ENCODE measurements around the gene C1orf116.

GRCh38 chr1:207014728-207015127 lies 17.8 kb downstream of the C1orf116 start:
- TF ChIP-seq, protein P1, sequence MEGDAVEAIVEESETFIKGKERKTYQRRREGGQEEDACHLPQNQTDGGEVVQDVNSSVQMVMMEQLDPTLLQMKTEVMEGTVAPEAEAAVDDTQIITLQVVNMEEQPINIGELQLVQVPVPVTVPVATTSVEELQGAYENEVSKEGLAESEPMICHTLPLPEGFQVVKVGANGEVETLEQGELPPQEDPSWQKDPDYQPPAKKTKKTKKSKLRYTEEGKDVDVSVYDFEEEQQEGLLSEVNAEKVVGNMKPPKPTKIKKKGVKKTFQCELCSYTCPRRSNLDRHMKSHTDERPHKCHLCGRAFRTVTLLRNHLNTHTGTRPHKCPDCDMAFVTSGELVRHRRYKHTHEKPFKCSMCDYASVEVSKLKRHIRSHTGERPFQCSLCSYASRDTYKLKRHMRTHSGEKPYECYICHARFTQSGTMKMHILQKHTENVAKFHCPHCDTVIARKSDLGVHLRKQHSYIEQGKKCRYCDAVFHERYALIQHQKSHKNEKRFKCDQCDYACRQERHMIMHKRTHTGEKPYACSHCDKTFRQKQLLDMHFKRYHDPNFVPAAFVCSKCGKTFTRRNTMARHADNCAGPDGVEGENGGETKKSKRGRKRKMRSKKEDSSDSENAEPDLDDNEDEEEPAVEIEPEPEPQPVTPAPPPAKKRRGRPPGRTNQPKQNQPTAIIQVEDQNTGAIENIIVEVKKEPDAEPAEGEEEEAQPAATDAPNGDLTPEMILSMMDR (IDR thresholded peaks at IDR 0.05) = no peak
- no peak for TF ChIP-seq EP300 (IDR thresholded peaks at IDR 0.05)
